GM23338 (cell line): ENCODE data around the gene RASAL3. TPM values are rescaled to one million over a fixed set of nuclear protein-coding genes. Genes with fewer than 3 reads are reported as not detected.

Source experiments
- ATAC-seq: fragments of 200-7000 bp; cut with Tn5 transposase; 3 replicates; pipeline ENCODE4 v1.9.1; 2020
- DNase-seq: peaks from one replicate; pipeline ENCODE4 v3.0.0-alpha.2; 2015; ENCODE audit warnings: low spot score
- H2AFZ ChIP-seq: fragments of 200-600 bp; sonication (generic); 2 replicates; pipeline ENCODE4 v1.8.0; 2016; ENCODE audit warnings: antibody characterized with exemption, mild to moderate bottlenecking, moderate library complexity
- H3F3A ChIP-seq: fragments of 200-600 bp; sonication (generic); replicated peaks from 2 replicates; pipeline ENCODE4 v1.8.0; 2017; ENCODE audit warnings: antibody characterized with exemption, mixed run types, low read depth
- H3K27ac ChIP-seq: fragments of 200-600 bp; sonication (generic); 2 replicates; pipeline ENCODE4 v1.6.1; 2016; ENCODE audit warnings: low read depth
- H3K27me3 ChIP-seq: fragments of 200-600 bp; sonication (generic); 2 replicates; pipeline ENCODE4 v1.8.0; 2016; ENCODE audit warnings: mild to moderate bottlenecking, mixed run types, moderate library complexity; ENCODE audit not compliant: insufficient read depth
- H3K36me3 ChIP-seq: fragments of 200-600 bp; sonication (generic); 2 replicates; pipeline ENCODE4 v1.8.0; 2016; ENCODE audit warnings: mild to moderate bottlenecking; ENCODE audit not compliant: insufficient read depth
- H3K4me1 ChIP-seq: fragments of 200-600 bp; sonication (generic); 2 replicates; pipeline ENCODE4 v1.8.0; 2016; ENCODE audit warnings: mild to moderate bottlenecking, moderate library complexity; ENCODE audit not compliant: insufficient read depth
- H3K4me2 ChIP-seq: fragments of 200-600 bp; sonication (generic); 2 replicates; pipeline ENCODE4 v1.7.1; 2017; ENCODE audit warnings: mixed run types
- H3K4me3 ChIP-seq: fragments of 200-600 bp; sonication (generic); 2 replicates; pipeline ENCODE4 v1.6.1; 2016; ENCODE audit warnings: mixed run types
- H3K79me2 ChIP-seq: fragments of 200-600 bp; sonication (generic); replicated peaks from 2 replicates; pipeline ENCODE4 v1.8.0; 2017; ENCODE audit warnings: mild to moderate bottlenecking; ENCODE audit not compliant: insufficient read depth
- H3K9me2 ChIP-seq: fragments of 200-600 bp; sonication (generic); 2 replicates; pipeline ENCODE4 v1.8.0; 2017; ENCODE audit not compliant: insufficient read depth
- H4K20me1 ChIP-seq: fragments of 200-600 bp; sonication (generic); replicated peaks from 2 replicates; pipeline ENCODE4 v1.8.0; 2017; ENCODE audit warnings: mild to moderate bottlenecking; ENCODE audit not compliant: insufficient read depth
- H3K27ac Mint-ChIP-seq: 2 replicates; pipeline ENCODE4 v1.8.0; 2020; ENCODE audit warnings: inconsistent platforms, mild to moderate bottlenecking, moderate library complexity, mixed read lengths
- H3K27me3 Mint-ChIP-seq: 3 replicates; pipeline ENCODE4 v1.8.0; 2022; ENCODE audit warnings: low read depth, mild to moderate bottlenecking, moderate library complexity, mixed read lengths, inconsistent platforms; ENCODE audit not compliant: insufficient read depth, poor library complexity
- H3K36me3 Mint-ChIP-seq: 3 replicates; pipeline ENCODE4 v1.8.0; 2021; ENCODE audit warnings: low read depth, mild to moderate bottlenecking, inconsistent platforms, moderate library complexity, mixed read lengths
- H3K4me1 Mint-ChIP-seq: 3 replicates; pipeline ENCODE4 v1.8.0; 2020; ENCODE audit warnings: mild to moderate bottlenecking, inconsistent platforms, mixed read lengths
- H3K4me3 Mint-ChIP-seq: 3 replicates; pipeline ENCODE4 v1.8.0; 2021; ENCODE audit warnings: moderate library complexity, mild to moderate bottlenecking, inconsistent platforms, mixed read lengths
- H3K9me3 Mint-ChIP-seq: 3 replicates; pipeline ENCODE4 v1.8.0; 2020; ENCODE audit warnings: moderate library complexity, mild to moderate bottlenecking, inconsistent platforms, mixed read lengths
- CREB1 ChIP-seq: fragments of 250-450 bp; sonication (Bioruptor Pico); IDR thresholded peaks from 2 replicates; pipeline ENCODE4 v1.5.0; 2020; ENCODE audit warnings: low read depth, mild to moderate bottlenecking, moderate library complexity
- EZH2 ChIP-seq: fragments of 200-600 bp; sonication (generic); IDR thresholded peaks from one replicate; pipeline ENCODE4 v1.8.0; 2017; ENCODE audit warnings: antibody characterized with exemption, mild to moderate bottlenecking, low read depth; ENCODE audit not compliant: unreplicated experiment
- EZH2phosphoT487 ChIP-seq: fragments of 200-600 bp; sonication (generic); IDR thresholded peaks from one replicate; pipeline ENCODE4 v1.8.1; 2018; ENCODE audit warnings: antibody characterized with exemption; ENCODE audit not compliant: unreplicated experiment
- NANOG ChIP-seq: IDR thresholded peaks from 2 replicates; pipeline ENCODE4 v1.6.1; 2016; ENCODE audit warnings: antibody characterized with exemption, borderline replicate concordance
- POLR2AphosphoS5 ChIP-seq: IDR thresholded peaks from 2 replicates; pipeline ENCODE4 v1.6.1; 2016; ENCODE audit warnings: antibody characterized with exemption, low read depth
- ZNF114 ChIP-seq: fragments of 250-450 bp; sonication (Bioruptor Pico); IDR thresholded peaks from 2 replicates; pipeline ENCODE4 v1.5.0; 2020; ENCODE audit warnings: mild to moderate bottlenecking, moderate library complexity
- ZNF331 ChIP-seq: fragments of 250-450 bp; sonication (Bioruptor Pico); IDR thresholded peaks from 2 replicates; pipeline ENCODE4 v1.5.0; 2020; ENCODE audit warnings: low read depth, mild to moderate bottlenecking, moderate library complexity
- polyA plus RNA-seq: library from polyadenylated mRNA; unstranded; fragments of >200 nt; fragmentation: Nextera tagmentation; extraction: Ambion mirVana; gene quantifications from 2 replicates; pipeline ENCODE4 v1.2.1, GENCODE V29; 2016
- total RNA-seq: library from RNA; depleted of rRNA; stranded (reverse); fragments of >200 nt; shearing (Covaris generic); gene quantifications from 2 replicates; pipeline ENCODE4 v1.2.3, GENCODE V29; 2014
- TF ChIP-seq, protein P1 (sequence below): IDR thresholded peaks from one replicate; pipeline ENCODE4 v1.6.1; 2018; ENCODE audit warnings: antibody characterized with exemption; ENCODE audit not compliant: unreplicated experiment
- TF ChIP-seq, protein P2 (sequence below): IDR thresholded peaks from 2 replicates; pipeline ENCODE4 v1.6.1; 2016; ENCODE audit warnings: antibody characterized with exemption
- TF ChIP-seq, protein P3 (sequence below), 2 experiments: fragments of 200-600 bp in 1 of 2; sonication (generic) in 1 of 2; conservative IDR thresholded peaks; 2 replicates each; pipeline versions ENCODE4 v1.5.1 to v1.6.1; 2016 to 2017; ENCODE audit warnings: antibody characterized with exemption in 2 of 2, low read depth in 2 of 2, mild to moderate bottlenecking in 2 of 2, moderate library complexity in 1 of 2

Gene RASAL3
- total and polyA plus RNA-seq, 2 experiments from 2014 or later = 1.8 to 1.9 TPM

DNA sequence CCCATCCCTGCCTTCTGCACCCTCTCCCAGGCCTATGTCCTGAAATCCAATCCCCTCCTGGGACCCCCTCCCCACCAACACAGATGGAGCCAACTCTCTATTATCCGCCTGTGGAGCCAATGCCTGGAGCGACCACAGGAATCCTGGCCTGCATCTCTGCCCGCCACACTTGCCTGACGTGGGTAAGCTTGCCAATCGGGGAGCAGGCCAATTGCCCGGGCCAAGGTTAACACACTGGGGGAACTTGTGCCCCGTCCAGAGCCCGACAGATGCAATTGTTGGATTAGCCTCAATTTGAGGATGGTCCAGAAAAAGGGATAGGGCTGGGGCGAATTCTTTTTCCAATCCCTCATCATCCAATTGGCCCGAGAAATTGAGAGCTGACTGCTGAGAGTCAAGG is 20.5 kb downstream of the RASAL3 start:
- Mint-ChIP-seq H3K27ac (no peak overlapping the region), H3K36me3 (no peaks in the 10 kb centered on the region), H3K4me1 (peaks cover 5% of the 10 kb centered on the region), H3K9me3 (no peaks in the 10 kb centered on the region), H3K27me3 (peaks cover 8% of the 10 kb centered on the region), H3K4me3 (no peak overlapping the region)
- Histone ChIP-seq H3K27me3 (no peaks in the 10 kb centered on the region), H3K4me1 (peaks cover 4% of the 10 kb centered on the region), H2AFZ (no peak overlapping the region), H3K4me3 (no peak overlapping the region), H3K27ac (no peak overlapping the region), H4K20me1 (no peaks in the 10 kb centered on the region), H3K36me3 (no peaks in the 10 kb centered on the region), H3F3A (0 out of 2 replicates have a peak, but pooled peaks cover 4% of the 10 kb centered on the region), H3K9me2 (no peaks in the 10 kb centered on the region), H3K79me2 (no peaks in the 10 kb centered on the region), H3K4me2 (no peak overlapping the region)
- no peak for DNase-seq
- no peak for ATAC-seq
- TF ChIP-seq NANOG = no peak
- TF ChIP-seq, protein P1, sequence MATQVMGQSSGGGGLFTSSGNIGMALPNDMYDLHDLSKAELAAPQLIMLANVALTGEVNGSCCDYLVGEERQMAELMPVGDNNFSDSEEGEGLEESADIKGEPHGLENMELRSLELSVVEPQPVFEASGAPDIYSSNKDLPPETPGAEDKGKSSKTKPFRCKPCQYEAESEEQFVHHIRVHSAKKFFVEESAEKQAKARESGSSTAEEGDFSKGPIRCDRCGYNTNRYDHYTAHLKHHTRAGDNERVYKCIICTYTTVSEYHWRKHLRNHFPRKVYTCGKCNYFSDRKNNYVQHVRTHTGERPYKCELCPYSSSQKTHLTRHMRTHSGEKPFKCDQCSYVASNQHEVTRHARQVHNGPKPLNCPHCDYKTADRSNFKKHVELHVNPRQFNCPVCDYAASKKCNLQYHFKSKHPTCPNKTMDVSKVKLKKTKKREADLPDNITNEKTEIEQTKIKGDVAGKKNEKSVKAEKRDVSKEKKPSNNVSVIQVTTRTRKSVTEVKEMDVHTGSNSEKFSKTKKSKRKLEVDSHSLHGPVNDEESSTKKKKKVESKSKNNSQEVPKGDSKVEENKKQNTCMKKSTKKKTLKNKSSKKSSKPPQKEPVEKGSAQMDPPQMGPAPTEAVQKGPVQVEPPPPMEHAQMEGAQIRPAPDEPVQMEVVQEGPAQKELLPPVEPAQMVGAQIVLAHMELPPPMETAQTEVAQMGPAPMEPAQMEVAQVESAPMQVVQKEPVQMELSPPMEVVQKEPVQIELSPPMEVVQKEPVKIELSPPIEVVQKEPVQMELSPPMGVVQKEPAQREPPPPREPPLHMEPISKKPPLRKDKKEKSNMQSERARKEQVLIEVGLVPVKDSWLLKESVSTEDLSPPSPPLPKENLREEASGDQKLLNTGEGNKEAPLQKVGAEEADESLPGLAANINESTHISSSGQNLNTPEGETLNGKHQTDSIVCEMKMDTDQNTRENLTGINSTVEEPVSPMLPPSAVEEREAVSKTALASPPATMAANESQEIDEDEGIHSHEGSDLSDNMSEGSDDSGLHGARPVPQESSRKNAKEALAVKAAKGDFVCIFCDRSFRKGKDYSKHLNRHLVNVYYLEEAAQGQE = no peak
- no peak for TF ChIP-seq POLR2AphosphoS5
- TF ChIP-seq, protein P2, sequence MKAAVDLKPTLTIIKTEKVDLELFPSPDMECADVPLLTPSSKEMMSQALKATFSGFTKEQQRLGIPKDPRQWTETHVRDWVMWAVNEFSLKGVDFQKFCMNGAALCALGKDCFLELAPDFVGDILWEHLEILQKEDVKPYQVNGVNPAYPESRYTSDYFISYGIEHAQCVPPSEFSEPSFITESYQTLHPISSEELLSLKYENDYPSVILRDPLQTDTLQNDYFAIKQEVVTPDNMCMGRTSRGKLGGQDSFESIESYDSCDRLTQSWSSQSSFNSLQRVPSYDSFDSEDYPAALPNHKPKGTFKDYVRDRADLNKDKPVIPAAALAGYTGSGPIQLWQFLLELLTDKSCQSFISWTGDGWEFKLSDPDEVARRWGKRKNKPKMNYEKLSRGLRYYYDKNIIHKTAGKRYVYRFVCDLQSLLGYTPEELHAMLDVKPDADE = no peak
- TF ChIP-seq, protein P3, sequence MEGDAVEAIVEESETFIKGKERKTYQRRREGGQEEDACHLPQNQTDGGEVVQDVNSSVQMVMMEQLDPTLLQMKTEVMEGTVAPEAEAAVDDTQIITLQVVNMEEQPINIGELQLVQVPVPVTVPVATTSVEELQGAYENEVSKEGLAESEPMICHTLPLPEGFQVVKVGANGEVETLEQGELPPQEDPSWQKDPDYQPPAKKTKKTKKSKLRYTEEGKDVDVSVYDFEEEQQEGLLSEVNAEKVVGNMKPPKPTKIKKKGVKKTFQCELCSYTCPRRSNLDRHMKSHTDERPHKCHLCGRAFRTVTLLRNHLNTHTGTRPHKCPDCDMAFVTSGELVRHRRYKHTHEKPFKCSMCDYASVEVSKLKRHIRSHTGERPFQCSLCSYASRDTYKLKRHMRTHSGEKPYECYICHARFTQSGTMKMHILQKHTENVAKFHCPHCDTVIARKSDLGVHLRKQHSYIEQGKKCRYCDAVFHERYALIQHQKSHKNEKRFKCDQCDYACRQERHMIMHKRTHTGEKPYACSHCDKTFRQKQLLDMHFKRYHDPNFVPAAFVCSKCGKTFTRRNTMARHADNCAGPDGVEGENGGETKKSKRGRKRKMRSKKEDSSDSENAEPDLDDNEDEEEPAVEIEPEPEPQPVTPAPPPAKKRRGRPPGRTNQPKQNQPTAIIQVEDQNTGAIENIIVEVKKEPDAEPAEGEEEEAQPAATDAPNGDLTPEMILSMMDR (conservative IDR thresholded peaks at IDR 0.05; ENCODE audit: low read depth in 2 of 2) = no peak
- TF ChIP-seq CREB1 (CRISPR knock-in tag) = no peak
- TF ChIP-seq ZNF331 (CRISPR knock-in tag) = no peak
- TF ChIP-seq ZNF114 (CRISPR knock-in tag) = no peak

DNA sequence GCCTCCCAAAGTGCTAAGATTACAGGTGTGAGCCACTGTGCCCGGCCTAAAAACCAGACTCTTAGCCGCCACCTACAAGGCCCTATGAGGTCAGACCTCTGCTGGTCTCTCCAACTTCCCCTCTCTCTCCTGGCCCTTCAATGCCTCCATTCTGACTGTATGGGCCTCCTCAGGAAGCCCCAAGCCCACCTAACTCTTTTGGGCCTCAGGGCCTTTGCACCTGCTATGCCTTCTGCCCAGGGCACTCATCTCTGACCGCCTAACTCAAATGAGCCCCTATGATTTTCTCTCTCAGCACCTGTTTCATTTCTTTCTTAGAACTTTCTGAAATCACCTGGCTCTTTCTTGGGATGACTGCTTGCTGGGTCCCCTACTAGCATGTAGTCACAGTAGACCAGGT is 21.0 kb downstream of the RASAL3 start:
- no peak overlapping the region for H3K27ac Mint-ChIP-seq
- H3K27me3 ChIP-seq = no peaks in the 10 kb centered on the region
- no peaks in the 10 kb centered on the region for H3K36me3 Mint-ChIP-seq
- 0 out of 2 replicates have a peak, but pooled peaks cover 2% of the 10 kb centered on the region for H3F3A ChIP-seq
- peaks cover under 1% of the 10 kb centered on the region; the same call in 2 of the 3 replicates for H3K4me1 Mint-ChIP-seq
- H3K27me3 Mint-ChIP-seq = peaks cover 3% of the 10 kb centered on the region
- no peaks in the 10 kb centered on the region for H4K20me1 ChIP-seq
- H3K4me3 ChIP-seq = no peak overlapping the region
- H3K27ac ChIP-seq = no peak overlapping the region
- H3K4me2 ChIP-seq = no peak overlapping the region
- H3K9me3 Mint-ChIP-seq = no peaks in the 10 kb centered on the region
- H3K4me3 Mint-ChIP-seq = no peak overlapping the region
- H2AFZ ChIP-seq = no peak overlapping the region
- H3K79me2 ChIP-seq = no peaks in the 10 kb centered on the region
- ATAC-seq (no peak), DNase-seq (no peak)
- H3K4me1 ChIP-seq = no peaks in the 10 kb centered on the region
- H3K9me2 ChIP-seq = no peaks in the 10 kb centered on the region
- no peaks in the 10 kb centered on the region for H3K36me3 ChIP-seq
- TF ChIP-seq EZH2 (no peak), EZH2phosphoT487 (no peak), POLR2AphosphoS5 (no peak)
- TF ChIP-seq, protein P3 (conservative IDR thresholded peaks at IDR 0.05; ENCODE audit: low read depth in 2 of 2) = no peak
